Mesodermal cell (in vitro differentiated cells): ENCODE results near the gene PALB2.
A peak's percentile ranks its signal among the peaks of the same experiment; 100 is the strongest.
"Not testable (repeated sequence)": the region's sequence is repeated elsewhere in the genome, so short reads cannot be mapped to it uniquely, and the experiment has no call there.

Experiments
- H3K27ac ChIP-seq: 2 replicates; pipeline ENCODE4 v1.7.0; 2013; ENCODE audit warnings: mild to moderate bottlenecking, low read depth, low read length, moderate library complexity; ENCODE audit not compliant: severe bottlenecking
- H3K36me3 ChIP-seq: 2 replicates; pipeline ENCODE4 v1.7.1; 2013; ENCODE audit warnings: mild to moderate bottlenecking, low read length, moderate library complexity; ENCODE audit not compliant: control insufficient read depth, insufficient read depth
- H3K4me1 ChIP-seq: one replicate; pipeline ENCODE4 v1.7.1; 2013; ENCODE audit warnings: mild to moderate bottlenecking, low read length; ENCODE audit not compliant: insufficient read depth, control insufficient read depth, poor library complexity, severe bottlenecking
- H3K4me3 ChIP-seq: 2 replicates; pipeline ENCODE4 v1.7.0; 2013; ENCODE audit warnings: low read length, control low read depth, mild to moderate bottlenecking; ENCODE audit not compliant: insufficient read depth, poor library complexity, severe bottlenecking; ENCODE audit errors: extremely low read depth
- H3K9me3 ChIP-seq: 2 replicates; pipeline ENCODE4 v1.7.1; 2013; ENCODE audit warnings: mild to moderate bottlenecking, low read length, moderate library complexity; ENCODE audit not compliant: control insufficient read depth
- WGBS, 2 experiments: methylation state at CpG; one replicate each; pipeline ENCODE4 v1.1.5; 2013; ENCODE audit warnings: missing lambda C conversion rate in 2 of 2; ENCODE audit not compliant: insufficient coverage in 2 of 2; 5-methylcytosine and 5-hydroxymethylcytosine counted together

PALB2 gene

DNA sequence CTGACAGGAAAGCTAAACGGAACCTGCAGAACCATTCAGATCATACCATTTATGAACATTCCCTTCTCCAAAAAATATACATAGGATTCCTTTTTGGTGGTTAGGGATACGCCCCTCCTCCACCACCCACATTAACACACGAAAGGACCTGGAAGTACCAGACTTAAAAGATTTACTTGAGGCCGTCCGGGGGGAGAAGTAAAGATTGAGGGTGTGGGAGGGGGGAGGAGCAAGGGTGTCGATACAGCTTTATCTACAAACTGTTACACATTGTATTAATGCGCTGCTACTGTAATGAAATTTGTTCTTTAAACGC, 537 bp downstream of the PALB2 start:
- WGBS, 2 experiments = 0% methylated on average over 1 of the region's 8 CpGs; no CpG with 5 or more reads in 1 of the 2 experiments
- Histone ChIP-seq H3K4me3 (peak overlapping the region; percentile 99), H3K36me3 (peaks cover 46% of the 10 kb centered on the region), H3K27ac (peak overlapping the region; percentile 62), H3K4me1 (no peaks in the 10 kb centered on the region), H3K9me3 (no peaks in the 10 kb centered on the region)

DNA sequence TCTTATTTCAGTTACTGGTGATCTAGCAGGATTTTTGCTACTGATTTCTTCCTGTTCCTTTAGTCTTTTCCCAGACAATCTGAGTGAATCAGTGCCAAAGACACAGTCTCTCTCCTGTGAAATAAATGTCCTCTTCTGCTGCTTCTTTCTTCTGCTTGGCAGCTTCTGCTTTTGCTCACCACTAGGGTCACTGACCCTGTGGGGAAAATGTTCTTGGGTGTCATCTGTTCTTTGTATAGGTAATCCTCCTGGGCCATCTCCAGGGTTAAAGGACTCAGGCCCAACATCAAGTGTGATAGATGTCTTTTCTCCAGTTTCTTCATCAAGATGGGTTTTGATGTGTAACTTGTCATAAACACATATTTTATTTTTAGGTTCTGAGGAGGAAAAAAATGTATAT, 5.2 kb downstream of the PALB2 start:
- Histone ChIP-seq H3K9me3 (no peaks in the 10 kb centered on the region), H3K4me3 (no peak overlapping the region), H3K4me1 (no peaks in the 10 kb centered on the region), H3K36me3 (peaks cover 47% of the 10 kb centered on the region), H3K27ac (no peak overlapping the region)

DNA sequence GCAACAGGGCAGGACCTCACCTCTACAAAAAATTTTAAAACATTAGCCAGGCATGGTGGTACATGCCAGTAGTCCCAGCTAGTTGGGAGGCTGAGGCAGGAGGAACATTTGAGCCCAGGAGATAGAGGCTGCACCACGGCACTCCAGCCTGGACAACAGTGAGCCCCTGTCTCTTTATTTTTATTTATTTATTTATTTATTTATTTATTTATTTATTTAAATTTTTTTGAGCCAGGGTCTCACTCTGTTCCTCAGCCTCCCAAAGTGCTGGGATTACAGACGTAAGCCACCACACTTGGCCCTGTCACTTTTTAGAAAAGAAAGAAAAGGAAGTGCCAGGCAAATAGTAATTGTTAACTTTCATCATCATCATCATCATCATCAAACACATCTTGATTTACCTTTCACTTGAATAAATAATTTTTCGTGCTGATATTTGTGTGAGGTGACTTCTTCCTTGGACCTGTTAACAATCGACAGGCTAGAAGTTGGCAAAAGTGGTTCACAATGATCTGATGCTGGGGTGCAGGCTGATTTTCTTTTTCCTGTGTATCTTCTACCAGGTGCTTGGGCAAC, 6.6 kb downstream of the PALB2 start:
- Histone ChIP-seq H3K4me1 (no peaks in the 10 kb centered on the region), H3K27ac (no peak overlapping the region), H3K9me3 (no peaks in the 10 kb centered on the region), H3K4me3 (no peak overlapping the region), H3K36me3 (peaks cover 53% of the 10 kb centered on the region)
- WGBS, 2 experiments = 100% methylated on average over 1 of the region's 4 CpGs

DNA sequence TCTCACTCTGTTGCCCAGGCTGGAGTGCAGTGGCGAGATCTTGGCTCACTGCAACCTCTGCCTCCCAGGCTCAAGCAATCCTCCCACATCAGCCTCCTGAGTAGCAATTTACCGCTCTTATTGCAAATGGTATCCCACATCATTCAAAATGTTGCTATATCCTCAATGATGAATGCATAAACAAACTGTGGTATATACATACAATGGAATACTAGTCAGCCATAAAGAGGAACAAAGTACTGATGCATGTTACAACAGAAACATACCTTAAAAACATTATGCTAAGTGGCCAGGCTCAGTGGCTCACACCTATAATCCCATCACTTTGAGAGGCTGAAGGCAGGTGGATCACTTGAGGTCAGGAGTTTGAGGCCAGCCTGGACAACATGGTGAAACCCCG, 9.2 kb downstream of the PALB2 start:
- H3K4me1 ChIP-seq, H3K9me3 ChIP-seq, H3K4me3 ChIP-seq, H3K27ac ChIP-seq: not testable (repeated sequence)
- H3K36me3 ChIP-seq = peaks cover 60% of the 10 kb centered on the region
- WGBS, 2 experiments = 75 to 100% methylated on average over 1 of the region's 3 CpGs

DNA sequence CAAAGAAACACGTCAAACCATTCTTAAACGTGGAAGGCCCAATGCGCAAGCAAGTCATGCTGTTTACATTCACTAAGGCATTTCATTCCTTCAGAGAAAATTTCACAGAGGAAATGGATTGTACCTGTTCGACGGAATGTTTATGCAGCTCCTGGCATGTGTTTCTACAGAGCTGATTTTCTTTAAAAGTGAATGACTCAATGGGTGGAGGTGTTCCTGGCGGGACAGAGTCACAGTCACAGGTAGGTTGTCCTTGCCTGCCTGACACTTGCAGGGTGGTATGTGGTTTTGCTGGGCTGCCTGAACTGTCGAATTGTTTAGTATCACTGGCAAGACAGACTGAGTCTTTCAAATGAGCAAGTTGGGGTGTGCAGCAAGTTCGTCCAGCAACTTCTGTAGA, 11.6 kb downstream of the PALB2 start:
- Histone ChIP-seq H3K36me3 (peaks cover 63% of the 10 kb centered on the region), H3K4me3 (no peak overlapping the region), H3K9me3 (no peaks in the 10 kb centered on the region), H3K27ac (no peak overlapping the region), H3K4me1 (no peaks in the 10 kb centered on the region)
- WGBS, 2 experiments = 97% methylated on average over 6 to 8 of the region's 8 CpGs

DNA sequence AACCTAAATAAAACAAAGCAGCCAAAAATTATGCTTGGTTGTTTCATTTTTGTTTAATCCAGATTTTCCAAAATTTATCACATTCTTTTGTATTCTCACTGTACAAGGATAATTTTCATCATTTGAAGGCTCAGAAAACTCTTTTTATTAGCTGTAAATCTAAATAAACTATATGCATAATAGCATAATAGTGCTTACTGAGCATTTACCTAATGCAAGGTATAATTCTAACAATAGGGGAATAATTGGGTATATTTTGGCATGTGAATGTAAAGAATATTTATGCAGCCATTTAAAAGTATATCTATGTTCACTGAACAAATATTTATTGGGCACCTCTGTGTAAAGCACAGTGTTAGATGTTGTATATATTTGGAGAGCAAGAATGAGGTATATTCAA, 17.0 kb downstream of the PALB2 start:
- Histone ChIP-seq H3K4me1 (no peaks in the 10 kb centered on the region), H3K4me3 (no peak overlapping the region), H3K27ac (no peak overlapping the region), H3K9me3 (no peaks in the 10 kb centered on the region), H3K36me3 (peaks cover 82% of the 10 kb centered on the region)

DNA sequence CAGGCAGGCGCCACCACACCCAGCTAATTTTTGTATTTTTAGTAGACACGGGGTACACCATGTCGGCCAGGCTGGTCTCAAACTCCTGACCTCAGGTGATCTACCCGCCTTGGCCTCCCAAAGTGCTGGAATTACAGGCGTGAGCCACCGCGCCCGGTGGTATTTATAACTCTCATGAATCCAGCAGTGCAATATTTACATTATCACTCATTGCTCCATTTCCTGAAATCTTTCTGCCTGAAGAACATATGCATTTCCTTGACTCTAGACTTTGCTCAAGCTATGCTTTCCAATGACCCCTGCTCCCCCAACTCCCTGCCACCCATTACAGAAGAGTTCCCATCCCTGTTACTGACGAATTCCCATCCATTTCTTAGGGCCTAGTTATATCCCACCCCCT, 25.3 kb downstream of the PALB2 start:
- Histone ChIP-seq H3K4me1 (no peaks in the 10 kb centered on the region), H3K36me3 (peaks cover 79% of the 10 kb centered on the region), H3K27ac (no peak overlapping the region), H3K4me3 (no peak overlapping the region), H3K9me3 (no peaks in the 10 kb centered on the region)
- WGBS, 2 experiments = 86 to 92% methylated on average over 5 to 9 of the region's 9 CpGs

DNA sequence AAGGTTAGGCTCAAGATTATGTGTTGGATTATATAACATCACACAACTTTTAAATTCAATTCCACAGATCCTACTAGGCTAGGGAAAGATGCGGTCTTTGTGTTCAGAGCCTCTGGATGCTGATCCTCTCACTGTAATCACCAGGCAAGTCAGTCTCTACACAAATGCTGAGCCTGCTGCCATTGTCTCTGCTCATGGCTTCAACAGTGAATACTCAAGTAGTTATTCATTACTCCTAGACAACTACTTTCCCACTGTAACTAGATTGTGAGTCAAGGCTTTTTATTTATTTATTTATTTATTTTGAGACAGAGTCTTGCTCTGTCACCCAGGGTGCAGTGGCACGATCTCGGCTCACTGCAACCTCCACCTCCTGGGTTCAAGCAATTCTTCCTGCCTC, 29.2 kb downstream of the PALB2 start:
- Histone ChIP-seq H3K9me3 (no peaks in the 10 kb centered on the region), H3K4me1 (peaks cover 6% of the 10 kb centered on the region), H3K4me3 (no peak overlapping the region), H3K27ac (no peak overlapping the region), H3K36me3 (peaks cover 68% of the 10 kb centered on the region)
- 90 to 94% methylated on average over 3 of the region's 3 CpGs for WGBS, 2 experiments

DNA sequence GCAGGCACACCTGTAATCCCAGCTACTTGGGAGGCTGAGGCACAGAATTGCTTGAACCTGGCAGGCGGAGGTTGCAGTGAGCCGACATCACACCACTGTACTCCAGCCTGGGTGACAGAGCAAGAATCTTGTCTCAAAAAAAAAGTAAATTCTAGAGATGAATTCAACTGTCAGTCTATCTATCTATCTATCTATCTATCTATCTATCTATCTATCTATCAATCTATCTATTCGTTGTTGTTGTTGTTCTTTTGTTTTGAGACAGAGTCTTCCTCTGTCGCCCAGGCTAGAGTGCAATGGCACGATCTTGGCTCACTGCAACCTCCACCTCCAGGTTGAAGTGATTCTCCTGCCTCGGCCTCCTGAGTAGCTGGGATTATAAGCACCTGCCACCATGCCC, 30.2 kb downstream of the PALB2 start:
- not testable (repeated sequence) for H3K27ac ChIP-seq, H3K4me3 ChIP-seq, H3K4me1 ChIP-seq, H3K9me3 ChIP-seq
- WGBS, 2 experiments = 93 to 100% methylated on average over 2 to 6 of the region's 6 CpGs
- H3K36me3 ChIP-seq = peaks cover 62% of the 10 kb centered on the region

DNA sequence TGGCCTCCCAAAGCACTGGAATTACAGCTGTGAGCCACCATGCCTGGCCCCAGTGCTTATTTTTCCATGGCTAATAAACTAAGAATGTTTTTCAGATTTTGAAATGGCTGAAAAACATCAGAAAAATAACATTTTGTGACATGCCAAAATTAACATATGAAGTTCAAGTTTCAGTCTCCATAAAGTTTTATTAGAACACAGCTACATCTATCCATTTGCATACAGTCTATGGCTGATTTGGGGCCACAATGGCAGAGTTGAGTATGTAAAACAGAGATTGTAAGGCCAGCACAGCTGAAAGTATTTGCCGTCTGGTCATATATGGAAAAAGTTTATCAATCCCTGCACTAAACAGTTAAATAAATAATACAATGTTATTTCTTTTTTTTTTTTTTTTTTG, 31.2 kb downstream of the PALB2 start:
- no peak overlapping the region for H3K4me3 ChIP-seq
- no peaks in the 10 kb centered on the region for H3K9me3 ChIP-seq
- peaks cover 6% of the 10 kb centered on the region for H3K4me1 ChIP-seq
- peaks cover 60% of the 10 kb centered on the region for H3K36me3 ChIP-seq
- no peak overlapping the region for H3K27ac ChIP-seq
- WGBS, 2 experiments = no CpG with 5 or more reads among the region's 1 CpG

DNA sequence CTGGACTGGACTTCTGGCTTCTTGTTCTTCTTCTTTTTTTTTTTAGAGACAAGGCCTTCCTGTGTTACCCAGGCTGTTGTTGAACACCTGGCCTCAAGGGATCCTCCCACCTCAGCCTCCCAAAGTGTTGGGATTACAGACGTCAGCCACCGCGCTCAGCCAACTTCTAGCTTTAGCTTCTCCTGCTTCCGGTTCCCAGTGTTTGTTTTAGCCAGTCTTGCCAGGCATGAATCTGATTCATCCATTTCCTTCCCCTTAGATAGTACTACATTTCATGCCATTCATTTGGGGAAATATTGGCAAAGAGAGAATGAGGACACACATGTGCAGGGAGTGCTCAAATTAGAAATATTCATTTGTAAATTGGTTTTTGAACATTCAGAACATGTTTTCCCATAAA, 32.9 kb downstream of the PALB2 start:
- Histone ChIP-seq H3K9me3 (no peaks in the 10 kb centered on the region), H3K4me1 (peaks cover 6% of the 10 kb centered on the region), H3K27ac (peak overlapping the region; percentile 93), H3K36me3 (peaks cover 63% of the 10 kb centered on the region), H3K4me3 (no peak overlapping the region)
- 86 to 93% methylated on average over 3 of the region's 4 CpGs for WGBS, 2 experiments

DNA sequence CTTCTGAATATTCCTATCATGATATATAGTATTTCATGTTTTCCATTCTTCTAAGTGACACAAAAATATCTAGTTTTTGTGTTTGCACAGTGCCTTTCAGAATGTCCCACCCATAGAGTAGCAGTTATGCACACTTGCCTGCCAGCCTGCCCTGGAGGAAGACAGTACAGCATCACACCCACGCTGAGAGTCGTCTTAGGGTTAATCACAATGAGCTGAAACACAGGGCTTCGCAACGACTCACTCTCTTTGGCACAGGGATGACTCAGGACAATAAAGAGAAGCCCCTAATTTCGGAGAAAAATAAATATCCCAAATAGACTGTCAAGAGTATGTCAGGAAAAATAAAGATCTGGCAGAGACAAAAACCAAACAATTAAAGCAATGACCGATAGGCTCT, 33.4 kb downstream of the PALB2 start:
- peaks cover 6% of the 10 kb centered on the region for H3K4me1 ChIP-seq
- 86 to 100% methylated on average over 3 of the region's 6 CpGs for WGBS, 2 experiments

More for the DNA sequence above, 33.4 kb downstream of the PALB2 start:
- H3K9me3 ChIP-seq = no peaks in the 10 kb centered on the region
- H3K27ac ChIP-seq = peak overlapping the region; percentile 93
- H3K36me3 ChIP-seq = peaks cover 61% of the 10 kb centered on the region
- H3K4me3 ChIP-seq = no peak overlapping the region
